Heart left ventricle (tissue), 13 donors: ENCODE results near the gene EVPL.

Source experiments
- POLR2A ChIP-seq, 2 donors: fragments of 450-650 bp; IDR thresholded peaks; one replicate each; pipeline ENCODE4 v1.6.1; 2017; ENCODE audit warnings: antibody characterized with exemption in 2 of 2, mild to moderate bottlenecking in 2 of 2, moderate library complexity in 2 of 2
- TF ChIP-seq, protein P1 (sequence below), 12 donors: fragments of 200-600 bp; sonication (generic) in 4 of 12; IDR thresholded peaks; one replicate each; pipeline versions ENCODE4 v1.5.0 to v1.8.0; 2018 to 2022; ENCODE audit warnings: antibody characterized with exemption in 12 of 12, mild to moderate bottlenecking in 5 of 12
- donor health status: ischemic (EF 13 %, LVEDD 7.1; RV severe dilation, severe dysfunction).
- donor health status: DM: no; HTN: yes; CAD: no.
- donor health status: DM: no; HTN: no; CAD: no.
- donor health status: ischemic (EF 25% LVEDD 6.9; RV normal size, moderate dysfunction).
- donor health status: ischemic (EF 25% LVEDD 5.7; RV mildly dilated, moderate dysfunction).
- donor health status: ischemic (EF 35%, LVEDD 5.7; RV mildly dilated, moderate dysfunction).
- donor health status: nonischemic (EF 11% LVEDD 7.7; RV severe dilation, severe dysfunction).
- donor health status: DM: yes; HTN: yes; CAD: no.
- donor health status: PGD.
- donor health status: ischemic (EF 29% LVEDD 5.4; RV normal size, mild dysfunction).
- donor health status: nonischemic (EF 23%, LVEDD 6.1; RV moderate dilation, normal function).

DNA sequence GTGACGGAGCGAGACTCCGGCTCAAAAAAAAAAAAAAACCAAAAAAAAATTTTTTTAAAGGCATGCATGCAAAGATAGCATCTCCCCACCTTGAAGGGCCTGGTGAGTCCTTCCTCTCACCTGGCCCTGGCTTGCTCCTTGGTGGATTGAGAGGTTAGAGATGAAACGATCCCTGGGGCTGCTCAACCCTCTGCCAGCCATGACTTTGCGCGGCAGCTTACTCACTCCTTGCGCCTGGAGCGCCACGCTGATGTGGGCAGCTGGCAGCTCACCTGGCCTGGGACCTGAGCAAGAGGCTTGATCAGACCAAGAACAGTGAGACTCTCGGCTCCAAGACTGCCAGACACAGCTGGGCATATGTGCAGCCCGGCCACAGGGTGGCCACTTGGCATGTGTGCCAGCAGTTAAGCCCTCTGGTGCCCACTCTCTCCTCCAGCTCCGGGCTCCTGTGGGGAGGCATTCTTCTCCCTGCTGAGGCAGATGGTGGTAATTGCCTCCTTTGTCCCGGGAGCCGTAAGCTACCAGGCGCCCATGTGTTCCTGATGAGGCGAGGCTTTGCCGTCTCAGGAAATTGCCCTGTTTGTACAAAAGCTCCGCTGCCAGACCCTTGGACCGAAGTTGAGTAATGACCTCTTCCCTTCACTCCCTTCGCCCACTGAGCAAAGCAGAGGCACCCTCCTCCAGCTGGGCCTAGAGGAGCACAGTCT, 5.1 kb upstream of the EVPL start:
- TF ChIP-seq, protein P1, sequence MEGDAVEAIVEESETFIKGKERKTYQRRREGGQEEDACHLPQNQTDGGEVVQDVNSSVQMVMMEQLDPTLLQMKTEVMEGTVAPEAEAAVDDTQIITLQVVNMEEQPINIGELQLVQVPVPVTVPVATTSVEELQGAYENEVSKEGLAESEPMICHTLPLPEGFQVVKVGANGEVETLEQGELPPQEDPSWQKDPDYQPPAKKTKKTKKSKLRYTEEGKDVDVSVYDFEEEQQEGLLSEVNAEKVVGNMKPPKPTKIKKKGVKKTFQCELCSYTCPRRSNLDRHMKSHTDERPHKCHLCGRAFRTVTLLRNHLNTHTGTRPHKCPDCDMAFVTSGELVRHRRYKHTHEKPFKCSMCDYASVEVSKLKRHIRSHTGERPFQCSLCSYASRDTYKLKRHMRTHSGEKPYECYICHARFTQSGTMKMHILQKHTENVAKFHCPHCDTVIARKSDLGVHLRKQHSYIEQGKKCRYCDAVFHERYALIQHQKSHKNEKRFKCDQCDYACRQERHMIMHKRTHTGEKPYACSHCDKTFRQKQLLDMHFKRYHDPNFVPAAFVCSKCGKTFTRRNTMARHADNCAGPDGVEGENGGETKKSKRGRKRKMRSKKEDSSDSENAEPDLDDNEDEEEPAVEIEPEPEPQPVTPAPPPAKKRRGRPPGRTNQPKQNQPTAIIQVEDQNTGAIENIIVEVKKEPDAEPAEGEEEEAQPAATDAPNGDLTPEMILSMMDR (IDR thresholded peaks at IDR 0.05), result no peak
- TF ChIP-seq POLR2A (IDR thresholded peaks at IDR 0.05), result no peak
